GM12864 (cell line): ENCODE data around the gene SLC16A14.

Experiments
- DNase-seq: peaks from one replicate; pipeline ENCODE4 v3.0.0-alpha.2; 2011; ENCODE audit warnings: low read depth
- H3K4me3 ChIP-seq: 2 replicates; pipeline ENCODE4 v1.5.1; 2011; ENCODE audit warnings: mild to moderate bottlenecking, low read depth, low read length, control low read depth
- TF ChIP-seq, protein P1 (sequence below): IDR thresholded peaks from 2 replicates; pipeline ENCODE4 v1.5.1; 2011; ENCODE audit warnings: low read depth, mild to moderate bottlenecking, moderate library complexity, low read length, control low read depth, inconsistent platforms; ENCODE audit errors: missing control alignments

Gene SLC16A14

DNA sequence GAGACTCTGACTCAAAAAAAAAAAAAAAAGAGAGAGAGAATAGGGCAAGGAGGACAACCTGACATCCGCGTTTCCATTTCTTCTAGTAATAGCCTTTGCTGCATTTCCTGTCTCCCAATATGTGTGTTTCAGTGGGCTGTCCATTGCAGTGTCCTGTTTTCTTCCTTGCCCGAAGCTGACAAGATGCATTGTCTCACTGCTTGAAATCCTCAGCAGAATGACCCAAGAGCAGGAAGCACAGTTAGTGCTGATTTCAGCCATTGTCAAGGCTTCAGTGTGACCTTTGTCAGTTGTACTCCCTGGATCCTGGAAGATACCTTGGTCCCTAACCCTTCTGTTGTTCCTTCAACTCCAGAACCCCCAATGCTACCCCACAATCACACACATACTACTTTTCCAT lies 71.2 kb downstream of the SLC16A14 start:
- no peak overlapping the region for H3K4me3 ChIP-seq
- TF ChIP-seq, protein P1, sequence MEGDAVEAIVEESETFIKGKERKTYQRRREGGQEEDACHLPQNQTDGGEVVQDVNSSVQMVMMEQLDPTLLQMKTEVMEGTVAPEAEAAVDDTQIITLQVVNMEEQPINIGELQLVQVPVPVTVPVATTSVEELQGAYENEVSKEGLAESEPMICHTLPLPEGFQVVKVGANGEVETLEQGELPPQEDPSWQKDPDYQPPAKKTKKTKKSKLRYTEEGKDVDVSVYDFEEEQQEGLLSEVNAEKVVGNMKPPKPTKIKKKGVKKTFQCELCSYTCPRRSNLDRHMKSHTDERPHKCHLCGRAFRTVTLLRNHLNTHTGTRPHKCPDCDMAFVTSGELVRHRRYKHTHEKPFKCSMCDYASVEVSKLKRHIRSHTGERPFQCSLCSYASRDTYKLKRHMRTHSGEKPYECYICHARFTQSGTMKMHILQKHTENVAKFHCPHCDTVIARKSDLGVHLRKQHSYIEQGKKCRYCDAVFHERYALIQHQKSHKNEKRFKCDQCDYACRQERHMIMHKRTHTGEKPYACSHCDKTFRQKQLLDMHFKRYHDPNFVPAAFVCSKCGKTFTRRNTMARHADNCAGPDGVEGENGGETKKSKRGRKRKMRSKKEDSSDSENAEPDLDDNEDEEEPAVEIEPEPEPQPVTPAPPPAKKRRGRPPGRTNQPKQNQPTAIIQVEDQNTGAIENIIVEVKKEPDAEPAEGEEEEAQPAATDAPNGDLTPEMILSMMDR, result no peak
- no peak for DNase-seq

DNA sequence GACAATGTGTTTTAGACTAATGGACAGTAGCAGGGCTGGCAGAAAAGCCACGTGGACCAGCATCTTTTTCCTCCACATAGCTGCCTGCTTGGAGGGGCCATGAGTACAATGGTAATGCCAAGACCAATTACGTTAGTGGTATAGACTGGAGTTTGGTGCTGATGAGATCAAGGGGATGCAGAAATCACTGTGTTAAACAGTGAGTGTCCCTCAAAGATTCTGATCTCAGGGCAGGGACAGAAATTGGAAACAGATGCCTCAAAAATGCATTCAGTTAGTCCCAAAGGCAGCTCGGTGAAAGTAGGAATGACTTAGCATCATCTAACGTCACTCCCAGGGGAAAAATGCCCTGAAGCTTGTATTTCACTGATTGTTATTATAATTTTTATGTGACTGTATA lies 72.4 kb downstream of the SLC16A14 start:
- H3K4me3 ChIP-seq, result no peak overlapping the region
- TF ChIP-seq, protein P1, result no peak
- DNase-seq, result no peak

DNA sequence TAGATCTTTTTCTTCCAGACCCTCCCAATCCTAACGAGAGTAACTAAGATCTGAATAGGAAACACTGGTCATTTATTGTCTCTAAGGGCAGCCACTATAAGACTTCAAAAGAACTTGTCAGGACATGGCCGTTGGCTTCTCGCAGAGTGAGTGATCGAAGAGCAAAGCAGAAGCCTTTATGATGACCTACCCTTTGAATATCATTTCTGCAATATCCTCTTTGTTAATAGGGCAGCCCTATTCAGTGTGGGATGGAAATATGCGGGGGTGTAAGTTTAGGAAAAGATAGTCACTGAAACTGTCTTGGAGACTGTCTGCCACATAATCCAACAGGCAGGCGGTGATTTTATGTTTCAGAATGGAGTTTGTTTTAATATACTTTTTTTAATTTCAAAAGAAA lies 75.5 kb downstream of the SLC16A14 start:
- TF ChIP-seq, protein P1, result no peak
- H3K4me3 ChIP-seq, result no peak overlapping the region
- DNase-seq, result no peak
